SU-DHL-6 (cell line): ENCODE data around the gene CACNA2D1.

Experiments
- CTCF ChIP-seq: fragments of 200-600 bp; sonication (generic); IDR thresholded peaks from one replicate; pipeline ENCODE4 v1.5.1; 2017; ENCODE audit warnings: antibody characterized with exemption, mild to moderate bottlenecking, low read length, moderate library complexity; ENCODE audit not compliant: insufficient read depth, poor library complexity, severe bottlenecking
- EZH2phosphoT487 ChIP-seq: fragments of 200-600 bp; sonication (generic), shearing (Covaris generic); conservative IDR thresholded peaks from 2 replicates; pipeline ENCODE4 v1.6.1; 2018; ENCODE audit warnings: mild to moderate bottlenecking, antibody characterized with exemption, low read length, moderate library complexity, mixed read lengths

DNA sequence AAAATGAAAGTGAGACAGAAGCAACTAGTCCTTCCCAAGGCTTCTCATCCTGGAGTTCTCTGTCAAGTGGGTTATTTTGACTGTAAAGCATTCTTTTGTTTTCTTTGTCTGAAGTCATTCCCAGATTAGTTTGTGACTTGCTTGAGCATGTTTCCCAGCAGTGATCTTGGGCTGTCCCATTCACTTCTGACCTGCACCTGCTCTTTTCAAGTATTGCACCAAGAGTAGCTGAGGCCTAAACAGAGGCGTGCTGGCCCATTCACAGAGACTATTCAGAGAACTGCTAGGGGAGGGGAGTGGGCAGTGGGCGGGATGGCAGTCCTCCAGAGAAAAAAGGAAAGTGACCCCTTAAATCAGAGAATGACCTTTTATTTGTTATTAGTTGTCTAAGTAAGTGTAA lies 61.3 kb downstream of the CACNA2D1 start:
- TF ChIP-seq CTCF (no peak), EZH2phosphoT487 (no peak)
